K562 (cell line): ENCODE measurements around the gene SLC22A12. TPM values are rescaled to one million over a fixed set of nuclear protein-coding genes. Genes with fewer than 3 reads are reported as not detected.

Experiments
- ATAC-seq: fragments of 200-7000 bp; cut with Tn5 transposase; 3 replicates; pipeline ENCODE4 v1.9.1; 2020; ENCODE audit warnings: moderate library complexity
- BruUV-seq: library from RNA; stranded (reverse); fragments of 400-500 nt; replicated peaks from 2 replicates; lab custom pipeline; 2021; lab: Mats Ljungman, UMichigan
- CTCF ChIA-PET: fragments of 300-600 bp; formaldehyde crosslinking; extraction: SDS; loops from one replicate; lab custom pipeline; 2021; ENCODE audit warnings: low intra/inter-chr PET ratio; lab: Yijun Ruan, JAX
- POLR2A ChIA-PET: fragments of 300-600, 350-650 bp; sonication (Branson Sonifier 250); formaldehyde crosslinking; extraction: SDS; loops from one replicate; lab custom pipeline; 2021; ENCODE audit warnings: antibody characterized with exemption, inconsistent platforms; lab: Yijun Ruan, JAX
- DNase-seq, 4 experiments: peaks; one replicate each; pipeline versions ENCODE4 v3.0.0 to v3.0.0-alpha.2; 2011 to 2018; ENCODE audit warnings: low spot score in 3 of 4, mixed read lengths in 3 of 4; ENCODE audit errors: extremely low read depth in 1 of 4
- FAIRE-seq: peaks from 2 replicates; lab custom pipeline; 2011; peaks lifted over from hg19 to GRCh38; lab: Jason Lieb, UNC
- H2AFZ ChIP-seq: 2 replicates; pipeline ENCODE4 v1.6.0; 2011; ENCODE audit warnings: low read depth, low read length, control low read depth, inconsistent platforms
- H3K27ac ChIP-seq: fragments of 200-600 bp; 3 replicates; pipeline ENCODE4 v1.8.0; 2011; ENCODE audit warnings: low read depth, mild to moderate bottlenecking, control low read depth, inconsistent platforms, low read length, moderate library complexity, mixed read lengths; ENCODE audit errors: extremely low read depth
- H3K27me3 ChIP-seq, 2 experiments: fragments of 300-600 bp in 1 of 2; 2 replicates in 1 of 2; 3 replicates in 1 of 2; pipeline versions ENCODE4 v1.6.0 to v1.8.0; 2011; ENCODE audit warnings: inconsistent platforms in 2 of 2, low read length in 2 of 2, mild to moderate bottlenecking in 1 of 2, mixed read lengths in 1 of 2, moderate library complexity in 1 of 2; ENCODE audit not compliant: control insufficient read depth in 2 of 2, insufficient read depth in 2 of 2
- H3K36me3 ChIP-seq: fragments of 300-600 bp; 3 replicates; pipeline ENCODE4 v1.8.0; 2011; ENCODE audit warnings: mild to moderate bottlenecking, low read length, inconsistent platforms; ENCODE audit not compliant: control insufficient read depth, insufficient read depth
- H3K4me1 ChIP-seq, 2 experiments: fragments of 200-600 bp in 1 of 2; replicated peaks in 1 of 2; 2 replicates in 1 of 2; 3 replicates in 1 of 2; pipeline versions ENCODE4 v1.5.1 to v1.8.0; 2011; ENCODE audit warnings: inconsistent platforms in 2 of 2, low read length in 2 of 2, mild to moderate bottlenecking in 1 of 2, mixed read lengths in 1 of 2, moderate library complexity in 1 of 2; ENCODE audit not compliant: control insufficient read depth in 2 of 2, insufficient read depth in 2 of 2
- H3K4me2 ChIP-seq: 2 replicates; pipeline ENCODE4 v1.6.1; 2011; ENCODE audit warnings: low read length, control low read depth, inconsistent platforms, mixed read lengths; ENCODE audit not compliant: insufficient read depth
- H3K4me3 ChIP-seq: fragments of 200-600 bp; sonication (generic), shearing (Covaris generic); 2 replicates; pipeline ENCODE4 v1.5.1; 2016; ENCODE audit warnings: control low read depth, inconsistent platforms
- H3K79me2 ChIP-seq: fragments of 200-600 bp; 3 replicates; pipeline ENCODE4 v1.8.0; 2011; ENCODE audit warnings: low read length, inconsistent platforms; ENCODE audit not compliant: control insufficient read depth, insufficient read depth
- H3K9ac ChIP-seq, 2 experiments: 2 replicates each; pipeline versions ENCODE4 v1.6.0 to v1.6.1; 2011; ENCODE audit warnings: low read depth in 2 of 2, low read length in 2 of 2, control low read depth in 1 of 2, inconsistent platforms in 1 of 2, mild to moderate bottlenecking in 1 of 2, mixed read lengths in 1 of 2; ENCODE audit not compliant: insufficient read depth in 1 of 2
- H3K9me1 ChIP-seq: one replicate; pipeline ENCODE4 v1.6.0; 2011; ENCODE audit warnings: inconsistent platforms, mild to moderate bottlenecking, low read length, moderate library complexity; ENCODE audit not compliant: control insufficient read depth, insufficient read depth
- H3K9me3 ChIP-seq: replicated peaks from 2 replicates; pipeline ENCODE4 v1.5.1; 2011; ENCODE audit warnings: low read depth, low read length, inconsistent platforms; ENCODE audit not compliant: control insufficient read depth, insufficient read depth
- H4K20me1 ChIP-seq: replicated peaks from 2 replicates; pipeline ENCODE4 v1.6.1; 2011; ENCODE audit warnings: low read length, inconsistent platforms, mixed read lengths; ENCODE audit not compliant: control insufficient read depth, insufficient read depth
- CREM ChIP-seq: IDR thresholded peaks from 2 replicates; pipeline ENCODE4 v1.6.1; 2014; ENCODE audit warnings: antibody characterized with exemption, low read depth
- HDAC1 ChIP-seq, 2 experiments: fragments of 450-650 bp; IDR thresholded peaks; 2 replicates each; pipeline ENCODE4 v1.6.1; 2016 to 2017; ENCODE audit warnings: inconsistent platforms in 1 of 2, mild to moderate bottlenecking in 1 of 2, moderate library complexity in 1 of 2
- NR2C1 ChIP-seq, 2 experiments: fragments of 450-650 bp; IDR thresholded peaks; 2 replicates each; pipeline ENCODE4 v1.6.1; 2017; ENCODE audit warnings: mild to moderate bottlenecking in 2 of 2, antibody characterized with exemption in 1 of 2, inconsistent platforms in 1 of 2, missing compliant biosample characterization in 1 of 2, missing genetic modification characterization in 1 of 2
- POLR2A ChIP-seq: fragments of 450-650 bp; conservative IDR thresholded peaks from 2 replicates; pipeline ENCODE4 v1.6.1; 2016
- STAT5B ChIP-seq: fragments of 250-450 bp; sonication (Bioruptor Pico); IDR thresholded peaks from 2 replicates; pipeline ENCODE4 v1.8.0; 2021; ENCODE audit warnings: mild to moderate bottlenecking, inconsistent platforms
- THRAP3 ChIP-seq: fragments of 450-650 bp; IDR thresholded peaks from 2 replicates; pipeline ENCODE4 v1.6.1; 2016; ENCODE audit warnings: mild to moderate bottlenecking, inconsistent platforms, borderline replicate concordance
- TRIM28 ChIP-seq: fragments of 450-650 bp; IDR thresholded peaks from 2 replicates; pipeline ENCODE4 v1.6.1; 2017
- ZFP36 ChIP-seq: fragments of 150-350 bp; IDR thresholded peaks from 2 replicates; pipeline ENCODE4 v1.6.1; 2018; ENCODE audit warnings: low read length, low read depth; ENCODE audit not compliant: partially characterized antibody
- ZNF197 ChIP-seq: fragments of 200-800 bp; sonication (Bioruptor generic); IDR thresholded peaks from 2 replicates; pipeline ENCODE4 v1.6.1; 2016; ENCODE audit warnings: low read depth, missing genetic modification characterization, missing compliant biosample characterization
- ZNF347 ChIP-seq: fragments of 450-650 bp; formaldehyde crosslinking; IDR thresholded peaks from 2 replicates; pipeline ENCODE4 v1.4.0; 2020; ENCODE audit warnings: low read depth, mild to moderate bottlenecking, moderate library complexity
- ZNF551 ChIP-seq: fragments of 250-450 bp; sonication (Bioruptor Pico); IDR thresholded peaks from 2 replicates; pipeline ENCODE4 v1.5.0; 2021; ENCODE audit warnings: mild to moderate bottlenecking, moderate library complexity
- WGBS: fragments of 100-300 bp; shearing (Covaris generic); methylation state at CpG from one replicate; pipeline ENCODE4 v1.1.6; 2016; ENCODE audit warnings: low coverage, mixed read lengths; ENCODE audit not compliant: insufficient coverage; ENCODE audit errors: missing lambda C conversion rate; 5-methylcytosine and 5-hydroxymethylcytosine counted together
- in situ Hi-C: fragments of 300-500 bp; cut with MboI; formaldehyde crosslinking; loops from 4 replicates; pipeline ENCODE4 v1.15.0; 2018; ENCODE audit warnings: inconsistent platforms, mixed read lengths
- intact Hi-C: fragments of 100-400 bp; cut with micrococcal nuclease; formaldehyde crosslinking; loops from 2 replicates; pipeline ENCODE4 v1.14.2; 2022
- polyA plus RNA-seq, 8 experiments: library from polyadenylated mRNA; depleted of rRNA in 4 of 8; stranded (reverse) in 5 of 8; unstranded in 3 of 8; fragments of >200 nt; fragmentation: Nextera tagmentation in 2 of 8; fragmentation: Illumina TruSeq in 1 of 8; extraction: Ambion mirVana in 2 of 8; extraction: Trizol in 1 of 8; gene quantifications; 2 replicates each; pipeline versions ENCODE4 v1.2.1 to v1.2.3, GENCODE V29; 2011 to 2014; ENCODE audit warnings: inconsistent platforms in 1 of 8, missing spikeins in 1 of 8
- total RNA-seq, 7 experiments: library from RNA; depleted of rRNA in 6 of 7; stranded (reverse); fragments of >200 nt in 6 of 7; fragmentation: Illumina TruSeq in 2 of 7; extraction: Trizol in 2 of 7; gene quantifications; 2 replicates each; pipeline versions ENCODE4 v1.2.1 to v1.2.3, GENCODE V29; 2011 to 2021; ENCODE audit warnings: low replicate concordance in 1 of 7
- TF ChIP-seq, protein P1 (sequence below): fragments of 250-450 bp; sonication (Bioruptor Pico); IDR thresholded peaks from 2 replicates; pipeline ENCODE4 v1.5.0; 2020; ENCODE audit warnings: mild to moderate bottlenecking, borderline replicate concordance
- TF ChIP-seq, protein P2 (sequence below): fragments of 450-650 bp; formaldehyde crosslinking; IDR thresholded peaks from 2 replicates; pipeline ENCODE4 v1.4.0; 2020; ENCODE audit warnings: mild to moderate bottlenecking, moderate library complexity
- TF ChIP-seq, protein P3 (sequence below): fragments of 250-450 bp; sonication (Bioruptor Pico); IDR thresholded peaks from 2 replicates; pipeline ENCODE4 v1.4.0; 2020; ENCODE audit warnings: mild to moderate bottlenecking, moderate library complexity

SLC22A12 gene
- total and polyA plus RNA-seq, 9 of the 15 experiments (the other 6 are each of a cell fraction or from before 2014, with no cell fraction given), result not detected

DNA sequence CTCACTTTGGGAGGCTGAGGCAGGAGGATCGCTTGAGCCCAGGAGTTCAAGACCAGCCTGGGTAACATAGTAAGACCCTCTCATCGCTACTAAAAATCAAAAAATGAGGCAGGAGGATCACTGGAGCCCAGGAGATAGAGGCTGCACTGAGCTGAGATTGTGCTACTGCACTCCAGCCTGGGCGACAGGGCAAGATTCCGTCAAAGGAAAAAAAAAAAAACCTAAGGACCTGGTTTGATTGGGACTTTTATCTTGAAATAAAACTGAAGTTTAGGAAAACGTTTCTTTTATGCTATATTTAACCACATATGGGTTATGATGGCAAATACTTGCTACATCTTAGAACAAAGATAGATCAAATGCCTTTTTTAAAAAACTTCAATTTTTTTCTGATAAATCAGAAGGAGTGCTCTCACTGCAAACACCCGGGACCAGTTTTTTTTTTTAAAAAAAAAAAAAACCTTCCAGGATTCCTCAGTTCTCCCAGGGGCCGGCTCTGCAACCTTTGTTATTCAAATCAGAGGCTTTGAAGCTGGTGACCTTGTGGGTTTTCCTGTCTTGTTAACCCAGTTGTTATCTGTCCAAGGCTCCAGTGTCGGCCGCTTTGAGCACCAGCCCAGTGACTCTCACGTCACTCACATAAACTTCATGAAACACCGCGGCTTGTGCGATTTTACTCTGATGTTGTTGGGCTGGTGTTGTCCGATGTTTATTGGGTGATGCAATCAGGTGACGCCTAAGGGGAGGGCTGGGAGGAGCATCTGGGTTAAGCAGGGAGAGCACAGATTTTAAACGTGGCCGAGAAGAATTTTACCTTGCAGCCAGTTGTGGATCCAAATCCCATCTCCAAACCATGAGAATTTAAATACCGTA is 24.7 kb upstream of the SLC22A12 start:
- no peak overlapping the region; a peak in 1 of 4 replicates for H3K9ac ChIP-seq
- in situ Hi-C loops, result no loop called here
- no peak overlapping the region for H2AFZ ChIP-seq
- no peak overlapping the region for H3K4me2 ChIP-seq
- peak; percentile 66 to 77 (median 68) for DNase-seq
- peak; percentile 93 for ATAC-seq
- FAIRE-seq, result peak; percentile 90
- H3K79me2 ChIP-seq, result no peaks in the 10 kb centered on the region
- no TSS peak for BruUV-seq
- H3K27me3 ChIP-seq, result peaks cover 9 to 46% of the 10 kb centered on the region in 2 experiments; a peak in 3 of 5 replicates
- intact Hi-C loops, result no loop called here
- no peaks in the 10 kb centered on the region for H3K9me3 ChIP-seq
- peaks cover 3% of the 10 kb centered on the region; the same call in 1 of the 2 replicates for H4K20me1 ChIP-seq
- ChIA-PET CTCF (interaction anchor here (0.6 to 1.7 kb wide), 3 partner anchors 13 to 122 kb away, joined by 3 to 10 read pairs (median 5); no protein-coding TSS in a partner anchor), POLR2A (interaction anchor here (0.5 to 0.6 kb wide), 3 partner anchors 61 to 942 kb away, joined by 3 read pairs; no protein-coding TSS in a partner anchor)
- no peaks in the 10 kb centered on the region for H3K36me3 ChIP-seq
- H3K27ac ChIP-seq, result no peak overlapping the region
- H3K9me1 ChIP-seq, result no peaks in the 10 kb centered on the region
- peaks cover 2 to 40% of the 10 kb centered on the region in 2 experiments for H3K4me1 ChIP-seq
- WGBS, result 11% methylated on average over 17 of the region's 18 CpGs
- H3K4me3 ChIP-seq, result no peak overlapping the region
- TF ChIP-seq THRAP3 (no peak), STAT5B (CRISPR knock-in tag) (no peak), ZNF551 (CRISPR knock-in tag) (no peak), ZNF197 (CRISPR knock-in tag) (no peak), NR2C1 (IDR thresholded peaks at IDR 0.05) (no peak), NR2C1 (tag; IDR thresholded peaks at IDR 0.05) (no peak), ZFP36 (no peak), POLR2A (no peak), ZNF347 (CRISPR knock-in tag) (no peak), HDAC1 (IDR thresholded peaks at IDR 0.05) (no peak; a peak in 1 of 4 replicates), CREM (peak; percentile 81), TRIM28 (no peak)
- TF ChIP-seq, protein P1, sequence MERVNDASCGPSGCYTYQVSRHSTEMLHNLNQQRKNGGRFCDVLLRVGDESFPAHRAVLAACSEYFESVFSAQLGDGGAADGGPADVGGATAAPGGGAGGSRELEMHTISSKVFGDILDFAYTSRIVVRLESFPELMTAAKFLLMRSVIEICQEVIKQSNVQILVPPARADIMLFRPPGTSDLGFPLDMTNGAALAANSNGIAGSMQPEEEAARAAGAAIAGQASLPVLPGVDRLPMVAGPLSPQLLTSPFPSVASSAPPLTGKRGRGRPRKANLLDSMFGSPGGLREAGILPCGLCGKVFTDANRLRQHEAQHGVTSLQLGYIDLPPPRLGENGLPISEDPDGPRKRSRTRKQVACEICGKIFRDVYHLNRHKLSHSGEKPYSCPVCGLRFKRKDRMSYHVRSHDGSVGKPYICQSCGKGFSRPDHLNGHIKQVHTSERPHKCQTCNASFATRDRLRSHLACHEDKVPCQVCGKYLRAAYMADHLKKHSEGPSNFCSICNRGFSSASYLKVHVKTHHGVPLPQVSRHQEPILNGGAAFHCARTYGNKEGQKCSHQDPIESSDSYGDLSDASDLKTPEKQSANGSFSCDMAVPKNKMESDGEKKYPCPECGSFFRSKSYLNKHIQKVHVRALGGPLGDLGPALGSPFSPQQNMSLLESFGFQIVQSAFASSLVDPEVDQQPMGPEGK (CRISPR knock-in tag), result no peak
- TF ChIP-seq, protein P2, sequence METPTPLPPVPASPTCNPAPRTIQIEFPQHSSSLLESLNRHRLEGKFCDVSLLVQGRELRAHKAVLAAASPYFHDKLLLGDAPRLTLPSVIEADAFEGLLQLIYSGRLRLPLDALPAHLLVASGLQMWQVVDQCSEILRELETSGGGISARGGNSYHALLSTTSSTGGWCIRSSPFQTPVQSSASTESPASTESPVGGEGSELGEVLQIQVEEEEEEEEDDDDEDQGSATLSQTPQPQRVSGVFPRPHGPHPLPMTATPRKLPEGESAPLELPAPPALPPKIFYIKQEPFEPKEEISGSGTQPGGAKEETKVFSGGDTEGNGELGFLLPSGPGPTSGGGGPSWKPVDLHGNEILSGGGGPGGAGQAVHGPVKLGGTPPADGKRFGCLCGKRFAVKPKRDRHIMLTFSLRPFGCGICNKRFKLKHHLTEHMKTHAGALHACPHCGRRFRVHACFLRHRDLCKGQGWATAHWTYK (CRISPR knock-in tag), result no peak
- TF ChIP-seq, protein P3, sequence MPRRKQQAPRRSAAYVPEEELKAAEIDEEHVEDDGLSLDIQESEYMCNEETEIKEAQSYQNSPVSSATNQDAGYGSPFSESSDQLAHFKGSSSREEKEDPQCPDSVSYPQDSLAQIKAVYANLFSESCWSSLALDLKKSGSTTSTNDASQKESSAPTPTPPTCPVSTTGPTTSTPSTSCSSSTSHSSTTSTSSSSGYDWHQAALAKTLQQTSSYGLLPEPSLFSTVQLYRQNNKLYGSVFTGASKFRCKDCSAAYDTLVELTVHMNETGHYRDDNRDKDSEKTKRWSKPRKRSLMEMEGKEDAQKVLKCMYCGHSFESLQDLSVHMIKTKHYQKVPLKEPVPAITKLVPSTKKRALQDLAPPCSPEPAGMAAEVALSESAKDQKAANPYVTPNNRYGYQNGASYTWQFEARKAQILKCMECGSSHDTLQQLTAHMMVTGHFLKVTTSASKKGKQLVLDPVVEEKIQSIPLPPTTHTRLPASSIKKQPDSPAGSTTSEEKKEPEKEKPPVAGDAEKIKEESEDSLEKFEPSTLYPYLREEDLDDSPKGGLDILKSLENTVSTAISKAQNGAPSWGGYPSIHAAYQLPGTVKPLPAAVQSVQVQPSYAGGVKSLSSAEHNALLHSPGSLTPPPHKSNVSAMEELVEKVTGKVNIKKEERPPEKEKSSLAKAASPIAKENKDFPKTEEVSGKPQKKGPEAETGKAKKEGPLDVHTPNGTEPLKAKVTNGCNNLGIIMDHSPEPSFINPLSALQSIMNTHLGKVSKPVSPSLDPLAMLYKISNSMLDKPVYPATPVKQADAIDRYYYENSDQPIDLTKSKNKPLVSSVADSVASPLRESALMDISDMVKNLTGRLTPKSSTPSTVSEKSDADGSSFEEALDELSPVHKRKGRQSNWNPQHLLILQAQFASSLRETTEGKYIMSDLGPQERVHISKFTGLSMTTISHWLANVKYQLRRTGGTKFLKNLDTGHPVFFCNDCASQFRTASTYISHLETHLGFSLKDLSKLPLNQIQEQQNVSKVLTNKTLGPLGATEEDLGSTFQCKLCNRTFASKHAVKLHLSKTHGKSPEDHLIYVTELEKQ (CRISPR knock-in tag), result no peak
